ENCODE results near the gene TSPO. TPM values are rescaled to one million over a fixed set of nuclear protein-coding genes. Genes with fewer than 3 reads are reported as not detected.

Gene TSPO
- total RNA-seq, 2 experiments from 2014 or later = 43.8 to 45.6 TPM

DNA sequence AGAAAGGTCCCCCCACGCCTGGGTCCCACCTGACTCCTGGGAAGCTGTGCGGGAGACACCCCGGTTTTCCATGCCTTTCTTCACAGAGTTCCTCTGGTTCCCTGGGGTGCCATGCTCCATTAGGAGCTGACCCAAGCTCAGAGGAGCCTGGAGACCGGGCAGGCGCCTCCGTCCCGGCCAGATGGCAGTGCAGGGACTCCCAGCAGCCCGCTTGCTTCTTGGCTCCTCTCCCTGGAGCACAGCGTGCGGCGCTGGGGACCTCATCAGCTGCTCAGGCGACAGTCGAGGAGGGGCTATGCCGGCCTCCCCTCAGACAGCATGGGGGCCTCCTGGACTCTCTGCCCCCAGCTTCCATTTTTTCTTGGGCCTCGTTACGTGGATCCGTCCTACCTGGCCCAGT, 48.7 kb downstream of the TSPO start:
- no peak for ATAC-seq (ENCODE audit: poor library complexity)
- POLR2A ChIA-PET = no interaction called here
- H3K4me1 Mint-ChIP-seq (ENCODE audit: low read depth) = no peaks in the 10 kb centered on the region
- no peaks in the 10 kb centered on the region for H3K36me3 Mint-ChIP-seq (ENCODE audit: low read depth)
- Histone ChIP-seq H3K36me3 (ENCODE audit: insufficient read depth, low read length) (no peaks in the 10 kb centered on the region), H3K9me3 (ENCODE audit: control insufficient read depth in 1 of 2, insufficient read depth in 1 of 2, low read length in 2 of 2) (no peaks in the 10 kb centered on the region), H3K4me1 (ENCODE audit: insufficient read depth, low read length) (peaks cover under 1% of the 10 kb centered on the region), H3K4me3 (ENCODE audit: low read length) (no peak overlapping the region), H3K27me3 (ENCODE audit: control insufficient read depth in 1 of 2, insufficient read depth in 2 of 2, low read length in 2 of 2) (no peaks in the 10 kb centered on the region), H3K27ac (ENCODE audit: low read depth in 1 of 2, low read length in 2 of 2) (no peak overlapping the region)
- CTCF ChIA-PET = no interaction called here
- no peak overlapping the region for H3K4me3 Mint-ChIP-seq
- H3K9me3 Mint-ChIP-seq = no peaks in the 10 kb centered on the region
- TF ChIP-seq, protein P1, sequence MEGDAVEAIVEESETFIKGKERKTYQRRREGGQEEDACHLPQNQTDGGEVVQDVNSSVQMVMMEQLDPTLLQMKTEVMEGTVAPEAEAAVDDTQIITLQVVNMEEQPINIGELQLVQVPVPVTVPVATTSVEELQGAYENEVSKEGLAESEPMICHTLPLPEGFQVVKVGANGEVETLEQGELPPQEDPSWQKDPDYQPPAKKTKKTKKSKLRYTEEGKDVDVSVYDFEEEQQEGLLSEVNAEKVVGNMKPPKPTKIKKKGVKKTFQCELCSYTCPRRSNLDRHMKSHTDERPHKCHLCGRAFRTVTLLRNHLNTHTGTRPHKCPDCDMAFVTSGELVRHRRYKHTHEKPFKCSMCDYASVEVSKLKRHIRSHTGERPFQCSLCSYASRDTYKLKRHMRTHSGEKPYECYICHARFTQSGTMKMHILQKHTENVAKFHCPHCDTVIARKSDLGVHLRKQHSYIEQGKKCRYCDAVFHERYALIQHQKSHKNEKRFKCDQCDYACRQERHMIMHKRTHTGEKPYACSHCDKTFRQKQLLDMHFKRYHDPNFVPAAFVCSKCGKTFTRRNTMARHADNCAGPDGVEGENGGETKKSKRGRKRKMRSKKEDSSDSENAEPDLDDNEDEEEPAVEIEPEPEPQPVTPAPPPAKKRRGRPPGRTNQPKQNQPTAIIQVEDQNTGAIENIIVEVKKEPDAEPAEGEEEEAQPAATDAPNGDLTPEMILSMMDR (IDR thresholded peaks at IDR 0.05) = no peak
- intact Hi-C loops (cut with DNase I, micrococcal nuclease) = no loop called here
- no peaks in the 10 kb centered on the region for H3K27me3 Mint-ChIP-seq
- no peak for DNase-seq
- H3K27ac Mint-ChIP-seq = no peak overlapping the region

DNA sequence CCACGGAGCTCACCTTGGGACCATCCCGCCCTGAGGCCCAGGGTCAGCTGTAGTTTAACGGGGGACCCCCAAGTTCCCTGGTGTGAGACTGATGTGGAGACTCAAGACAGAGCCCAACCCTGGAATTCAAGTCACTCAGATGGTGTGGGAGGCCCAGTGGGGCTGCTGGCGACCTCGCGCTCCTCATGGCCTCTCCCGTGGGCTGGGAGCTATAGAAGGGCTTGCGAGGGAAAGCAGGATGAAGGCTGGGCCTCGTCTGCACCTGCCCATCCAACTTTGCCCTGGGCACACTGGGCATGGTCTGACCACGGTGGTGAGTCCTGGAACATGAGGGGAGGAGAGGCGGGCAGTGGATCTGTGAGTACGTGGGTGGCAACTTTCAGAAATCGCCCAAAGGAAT, 49.2 kb downstream of the TSPO start:
- H3K27ac Mint-ChIP-seq = no peak overlapping the region
- H3K4me3 Mint-ChIP-seq = no peak overlapping the region
- H3K27me3 Mint-ChIP-seq = no peaks in the 10 kb centered on the region
- H3K4me1 Mint-ChIP-seq (ENCODE audit: low read depth) = no peaks in the 10 kb centered on the region
- DNase-seq = no peak
- TF ChIP-seq, protein P1 (IDR thresholded peaks at IDR 0.05) = no peak
- Histone ChIP-seq H3K27me3 (ENCODE audit: control insufficient read depth in 1 of 2, insufficient read depth in 2 of 2, low read length in 2 of 2) (no peaks in the 10 kb centered on the region), H3K27ac (ENCODE audit: low read depth in 1 of 2, low read length in 2 of 2) (no peak overlapping the region), H3K4me3 (ENCODE audit: low read length) (no peak overlapping the region), H3K4me1 (ENCODE audit: insufficient read depth, low read length) (peaks cover 6% of the 10 kb centered on the region), H3K9me3 (ENCODE audit: control insufficient read depth in 1 of 2, insufficient read depth in 1 of 2, low read length in 2 of 2) (no peaks in the 10 kb centered on the region), H3K36me3 (ENCODE audit: insufficient read depth, low read length) (no peaks in the 10 kb centered on the region)
- no peak for ATAC-seq (ENCODE audit: poor library complexity)
- POLR2A ChIA-PET = interaction anchor here (0.9 kb wide), 1 partner anchor 13 kb away, joined by 3 read pairs; no protein-coding TSS in a partner anchor
- CTCF ChIA-PET = no interaction called here
- intact Hi-C loops (cut with DNase I, micrococcal nuclease) = no loop called here
- no peaks in the 10 kb centered on the region for H3K36me3 Mint-ChIP-seq (ENCODE audit: low read depth)
- H3K9me3 Mint-ChIP-seq = no peaks in the 10 kb centered on the region

DNA sequence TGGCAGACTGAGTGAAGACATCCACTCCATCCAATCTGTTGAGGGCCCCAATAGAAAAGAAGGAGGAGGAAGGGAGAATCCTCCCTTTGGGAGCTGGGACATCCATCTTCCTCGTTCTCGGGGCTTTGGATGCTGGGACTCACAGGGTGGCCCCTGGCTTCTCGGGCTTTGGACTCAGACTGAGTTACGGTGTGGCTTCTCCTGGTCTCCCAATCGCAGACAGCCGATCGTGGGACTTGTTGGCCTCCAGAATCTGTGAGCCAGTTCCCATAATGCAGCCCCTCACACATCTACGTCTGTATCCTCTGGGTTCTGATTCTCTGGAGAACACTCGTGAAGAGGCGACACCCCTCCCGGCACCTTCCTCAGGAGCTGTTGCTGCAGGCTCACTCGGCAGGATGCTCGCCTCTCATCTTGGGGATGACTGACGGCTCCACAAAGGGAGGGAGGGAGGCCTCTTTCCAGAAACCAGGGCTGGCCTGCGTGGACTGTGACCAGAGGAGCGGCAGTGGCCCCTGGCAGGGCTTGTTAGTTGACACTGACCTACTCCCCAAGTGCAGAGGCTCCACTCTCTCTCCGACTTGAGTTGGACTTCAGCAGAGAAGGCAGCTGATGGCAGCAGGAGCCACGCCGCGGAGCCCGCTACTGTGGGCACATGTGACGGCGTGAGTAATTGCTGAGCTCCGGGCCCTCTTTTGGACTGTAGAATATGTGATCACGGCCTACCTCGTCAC, 50.3 kb downstream of the TSPO start:
- Histone ChIP-seq H3K27ac (ENCODE audit: low read depth in 1 of 2, low read length in 2 of 2) (no peak overlapping the region), H3K4me3 (ENCODE audit: low read length) (no peak overlapping the region), H3K4me1 (ENCODE audit: insufficient read depth, low read length) (peaks cover 17% of the 10 kb centered on the region), H3K9me3 (ENCODE audit: control insufficient read depth in 1 of 2, insufficient read depth in 1 of 2, low read length in 2 of 2) (no peaks in the 10 kb centered on the region), H3K36me3 (ENCODE audit: insufficient read depth, low read length) (no peaks in the 10 kb centered on the region), H3K27me3 (ENCODE audit: control insufficient read depth in 1 of 2, insufficient read depth in 2 of 2, low read length in 2 of 2) (no peaks in the 10 kb centered on the region)
- no peak for DNase-seq
- POLR2A ChIA-PET = interaction anchor here (0.9 kb wide), 1 partner anchor 14 kb away, joined by 3 read pairs; no protein-coding TSS in a partner anchor
- H3K4me3 Mint-ChIP-seq = no peak overlapping the region
- H3K4me1 Mint-ChIP-seq (ENCODE audit: low read depth) = peaks cover 6% of the 10 kb centered on the region
- intact Hi-C loops (cut with DNase I, micrococcal nuclease) = no loop called here
- no peaks in the 10 kb centered on the region for H3K9me3 Mint-ChIP-seq
- H3K27me3 Mint-ChIP-seq = no peaks in the 10 kb centered on the region
- H3K27ac Mint-ChIP-seq = no peak overlapping the region
- CTCF ChIA-PET = no interaction called here
- no peak for ATAC-seq (ENCODE audit: poor library complexity)
- TF ChIP-seq, protein P1 (IDR thresholded peaks at IDR 0.05) = no peak
- no peaks in the 10 kb centered on the region for H3K36me3 Mint-ChIP-seq (ENCODE audit: low read depth)

Measured in CD4-positive, alpha-beta T cell (primary cell).